GM23338 (cell line): ENCODE data around the gene FAM171A2. TPM values are rescaled to one million over a fixed set of nuclear protein-coding genes. Genes with fewer than 3 reads are reported as not detected.

Experiments used
- ATAC-seq: fragments of 200-7000 bp; cut with Tn5 transposase; 3 replicates; pipeline ENCODE4 v1.9.1; 2020
- DNase-seq: peaks from one replicate; pipeline ENCODE4 v3.0.0-alpha.2; 2015; ENCODE audit warnings: low spot score
- H2AFZ ChIP-seq: fragments of 200-600 bp; sonication (generic); 2 replicates; pipeline ENCODE4 v1.8.0; 2016; ENCODE audit warnings: antibody characterized with exemption, mild to moderate bottlenecking, moderate library complexity
- H3F3A ChIP-seq: fragments of 200-600 bp; sonication (generic); replicated peaks from 2 replicates; pipeline ENCODE4 v1.8.0; 2017; ENCODE audit warnings: antibody characterized with exemption, mixed run types, low read depth
- H3K27ac ChIP-seq: fragments of 200-600 bp; sonication (generic); 2 replicates; pipeline ENCODE4 v1.6.1; 2016; ENCODE audit warnings: low read depth
- H3K27me3 ChIP-seq: fragments of 200-600 bp; sonication (generic); 2 replicates; pipeline ENCODE4 v1.8.0; 2016; ENCODE audit warnings: mild to moderate bottlenecking, mixed run types, moderate library complexity; ENCODE audit not compliant: insufficient read depth
- H3K36me3 ChIP-seq: fragments of 200-600 bp; sonication (generic); 2 replicates; pipeline ENCODE4 v1.8.0; 2016; ENCODE audit warnings: mild to moderate bottlenecking; ENCODE audit not compliant: insufficient read depth
- H3K4me1 ChIP-seq: fragments of 200-600 bp; sonication (generic); 2 replicates; pipeline ENCODE4 v1.8.0; 2016; ENCODE audit warnings: mild to moderate bottlenecking, moderate library complexity; ENCODE audit not compliant: insufficient read depth
- H3K4me2 ChIP-seq: fragments of 200-600 bp; sonication (generic); 2 replicates; pipeline ENCODE4 v1.7.1; 2017; ENCODE audit warnings: mixed run types
- H3K4me3 ChIP-seq: fragments of 200-600 bp; sonication (generic); 2 replicates; pipeline ENCODE4 v1.6.1; 2016; ENCODE audit warnings: mixed run types
- H3K79me2 ChIP-seq: fragments of 200-600 bp; sonication (generic); replicated peaks from 2 replicates; pipeline ENCODE4 v1.8.0; 2017; ENCODE audit warnings: mild to moderate bottlenecking; ENCODE audit not compliant: insufficient read depth
- H3K9me2 ChIP-seq: fragments of 200-600 bp; sonication (generic); 2 replicates; pipeline ENCODE4 v1.8.0; 2017; ENCODE audit not compliant: insufficient read depth
- H4K20me1 ChIP-seq: fragments of 200-600 bp; sonication (generic); replicated peaks from 2 replicates; pipeline ENCODE4 v1.8.0; 2017; ENCODE audit warnings: mild to moderate bottlenecking; ENCODE audit not compliant: insufficient read depth
- H3K27ac Mint-ChIP-seq: 2 replicates; pipeline ENCODE4 v1.8.0; 2020; ENCODE audit warnings: inconsistent platforms, mild to moderate bottlenecking, moderate library complexity, mixed read lengths
- H3K27me3 Mint-ChIP-seq: 3 replicates; pipeline ENCODE4 v1.8.0; 2022; ENCODE audit warnings: low read depth, mild to moderate bottlenecking, moderate library complexity, mixed read lengths, inconsistent platforms; ENCODE audit not compliant: insufficient read depth, poor library complexity
- H3K36me3 Mint-ChIP-seq: 3 replicates; pipeline ENCODE4 v1.8.0; 2021; ENCODE audit warnings: low read depth, mild to moderate bottlenecking, inconsistent platforms, moderate library complexity, mixed read lengths
- H3K4me1 Mint-ChIP-seq: 3 replicates; pipeline ENCODE4 v1.8.0; 2020; ENCODE audit warnings: mild to moderate bottlenecking, inconsistent platforms, mixed read lengths
- H3K4me3 Mint-ChIP-seq: 3 replicates; pipeline ENCODE4 v1.8.0; 2021; ENCODE audit warnings: moderate library complexity, mild to moderate bottlenecking, inconsistent platforms, mixed read lengths
- H3K9me3 Mint-ChIP-seq: 3 replicates; pipeline ENCODE4 v1.8.0; 2020; ENCODE audit warnings: moderate library complexity, mild to moderate bottlenecking, inconsistent platforms, mixed read lengths
- CREB1 ChIP-seq: fragments of 250-450 bp; sonication (Bioruptor Pico); IDR thresholded peaks from 2 replicates; pipeline ENCODE4 v1.5.0; 2020; ENCODE audit warnings: low read depth, mild to moderate bottlenecking, moderate library complexity
- CTCF ChIP-seq, 2 experiments: fragments of 200-600 bp in 1 of 2; sonication (generic) in 1 of 2; conservative IDR thresholded peaks; 2 replicates each; pipeline versions ENCODE4 v1.5.1 to v1.6.1; 2016 to 2017; ENCODE audit warnings: antibody characterized with exemption in 2 of 2, low read depth in 2 of 2, mild to moderate bottlenecking in 2 of 2, moderate library complexity in 1 of 2
- EZH2 ChIP-seq: fragments of 200-600 bp; sonication (generic); IDR thresholded peaks from one replicate; pipeline ENCODE4 v1.8.0; 2017; ENCODE audit warnings: antibody characterized with exemption, mild to moderate bottlenecking, low read depth; ENCODE audit not compliant: unreplicated experiment
- EZH2phosphoT487 ChIP-seq: fragments of 200-600 bp; sonication (generic); IDR thresholded peaks from one replicate; pipeline ENCODE4 v1.8.1; 2018; ENCODE audit warnings: antibody characterized with exemption; ENCODE audit not compliant: unreplicated experiment
- JUNB ChIP-seq: IDR thresholded peaks from one replicate; pipeline ENCODE4 v1.6.1; 2016; ENCODE audit warnings: antibody characterized with exemption; ENCODE audit not compliant: unreplicated experiment
- NANOG ChIP-seq: IDR thresholded peaks from 2 replicates; pipeline ENCODE4 v1.6.1; 2016; ENCODE audit warnings: antibody characterized with exemption, borderline replicate concordance
- POLR2AphosphoS5 ChIP-seq: IDR thresholded peaks from 2 replicates; pipeline ENCODE4 v1.6.1; 2016; ENCODE audit warnings: antibody characterized with exemption, low read depth
- REST ChIP-seq: IDR thresholded peaks from one replicate; pipeline ENCODE4 v1.6.1; 2018; ENCODE audit warnings: antibody characterized with exemption; ENCODE audit not compliant: unreplicated experiment
- STAT1 ChIP-seq: IDR thresholded peaks from one replicate; pipeline ENCODE4 v1.6.1; 2016; ENCODE audit warnings: antibody characterized with exemption; ENCODE audit not compliant: unreplicated experiment
- ZNF114 ChIP-seq: fragments of 250-450 bp; sonication (Bioruptor Pico); IDR thresholded peaks from 2 replicates; pipeline ENCODE4 v1.5.0; 2020; ENCODE audit warnings: mild to moderate bottlenecking, moderate library complexity
- ZNF331 ChIP-seq: fragments of 250-450 bp; sonication (Bioruptor Pico); IDR thresholded peaks from 2 replicates; pipeline ENCODE4 v1.5.0; 2020; ENCODE audit warnings: low read depth, mild to moderate bottlenecking, moderate library complexity
- polyA plus RNA-seq: library from polyadenylated mRNA; unstranded; fragments of >200 nt; fragmentation: Nextera tagmentation; extraction: Ambion mirVana; gene quantifications from 2 replicates; pipeline ENCODE4 v1.2.1, GENCODE V29; 2016
- total RNA-seq: library from RNA; depleted of rRNA; stranded (reverse); fragments of >200 nt; shearing (Covaris generic); gene quantifications from 2 replicates; pipeline ENCODE4 v1.2.3, GENCODE V29; 2014
- TF ChIP-seq, protein P1 (sequence below): IDR thresholded peaks from 2 replicates; pipeline ENCODE4 v1.6.1; 2016; ENCODE audit warnings: antibody characterized with exemption
- TF ChIP-seq, protein P2 (sequence below): fragments of 250-450 bp; sonication (Bioruptor Pico); IDR thresholded peaks from 2 replicates; pipeline ENCODE4 v1.5.0; 2020; ENCODE audit warnings: mild to moderate bottlenecking, moderate library complexity

Gene FAM171A2
- total and polyA plus RNA-seq, 2 experiments from 2014 or later: 4.1 to 35.4 TPM

- no peak overlapping the region for H2AFZ ChIP-seq
- DNase-seq (no peak), ATAC-seq (no peak)
- no peak overlapping the region for H3K4me3 ChIP-seq
- H3K27me3 Mint-ChIP-seq: peaks cover 21% of the 10 kb centered on the region
- H3K79me2 ChIP-seq: peaks cover 4% of the 10 kb centered on the region; the same call in 1 of the 2 replicates
- TF ChIP-seq ZNF331 (CRISPR knock-in tag): no peak
- TF ChIP-seq, protein P1, sequence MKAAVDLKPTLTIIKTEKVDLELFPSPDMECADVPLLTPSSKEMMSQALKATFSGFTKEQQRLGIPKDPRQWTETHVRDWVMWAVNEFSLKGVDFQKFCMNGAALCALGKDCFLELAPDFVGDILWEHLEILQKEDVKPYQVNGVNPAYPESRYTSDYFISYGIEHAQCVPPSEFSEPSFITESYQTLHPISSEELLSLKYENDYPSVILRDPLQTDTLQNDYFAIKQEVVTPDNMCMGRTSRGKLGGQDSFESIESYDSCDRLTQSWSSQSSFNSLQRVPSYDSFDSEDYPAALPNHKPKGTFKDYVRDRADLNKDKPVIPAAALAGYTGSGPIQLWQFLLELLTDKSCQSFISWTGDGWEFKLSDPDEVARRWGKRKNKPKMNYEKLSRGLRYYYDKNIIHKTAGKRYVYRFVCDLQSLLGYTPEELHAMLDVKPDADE: no peak
- TF ChIP-seq JUNB: no peak
- TF ChIP-seq EZH2phosphoT487: no peak
- no peak for TF ChIP-seq ZNF114 (CRISPR knock-in tag)
- TF ChIP-seq CTCF (conservative IDR thresholded peaks at IDR 0.05; ENCODE audit: low read depth in 2 of 2): no peak
- TF ChIP-seq REST: no peak
- TF ChIP-seq CREB1 (CRISPR knock-in tag): no peak
- TF ChIP-seq, protein P2, sequence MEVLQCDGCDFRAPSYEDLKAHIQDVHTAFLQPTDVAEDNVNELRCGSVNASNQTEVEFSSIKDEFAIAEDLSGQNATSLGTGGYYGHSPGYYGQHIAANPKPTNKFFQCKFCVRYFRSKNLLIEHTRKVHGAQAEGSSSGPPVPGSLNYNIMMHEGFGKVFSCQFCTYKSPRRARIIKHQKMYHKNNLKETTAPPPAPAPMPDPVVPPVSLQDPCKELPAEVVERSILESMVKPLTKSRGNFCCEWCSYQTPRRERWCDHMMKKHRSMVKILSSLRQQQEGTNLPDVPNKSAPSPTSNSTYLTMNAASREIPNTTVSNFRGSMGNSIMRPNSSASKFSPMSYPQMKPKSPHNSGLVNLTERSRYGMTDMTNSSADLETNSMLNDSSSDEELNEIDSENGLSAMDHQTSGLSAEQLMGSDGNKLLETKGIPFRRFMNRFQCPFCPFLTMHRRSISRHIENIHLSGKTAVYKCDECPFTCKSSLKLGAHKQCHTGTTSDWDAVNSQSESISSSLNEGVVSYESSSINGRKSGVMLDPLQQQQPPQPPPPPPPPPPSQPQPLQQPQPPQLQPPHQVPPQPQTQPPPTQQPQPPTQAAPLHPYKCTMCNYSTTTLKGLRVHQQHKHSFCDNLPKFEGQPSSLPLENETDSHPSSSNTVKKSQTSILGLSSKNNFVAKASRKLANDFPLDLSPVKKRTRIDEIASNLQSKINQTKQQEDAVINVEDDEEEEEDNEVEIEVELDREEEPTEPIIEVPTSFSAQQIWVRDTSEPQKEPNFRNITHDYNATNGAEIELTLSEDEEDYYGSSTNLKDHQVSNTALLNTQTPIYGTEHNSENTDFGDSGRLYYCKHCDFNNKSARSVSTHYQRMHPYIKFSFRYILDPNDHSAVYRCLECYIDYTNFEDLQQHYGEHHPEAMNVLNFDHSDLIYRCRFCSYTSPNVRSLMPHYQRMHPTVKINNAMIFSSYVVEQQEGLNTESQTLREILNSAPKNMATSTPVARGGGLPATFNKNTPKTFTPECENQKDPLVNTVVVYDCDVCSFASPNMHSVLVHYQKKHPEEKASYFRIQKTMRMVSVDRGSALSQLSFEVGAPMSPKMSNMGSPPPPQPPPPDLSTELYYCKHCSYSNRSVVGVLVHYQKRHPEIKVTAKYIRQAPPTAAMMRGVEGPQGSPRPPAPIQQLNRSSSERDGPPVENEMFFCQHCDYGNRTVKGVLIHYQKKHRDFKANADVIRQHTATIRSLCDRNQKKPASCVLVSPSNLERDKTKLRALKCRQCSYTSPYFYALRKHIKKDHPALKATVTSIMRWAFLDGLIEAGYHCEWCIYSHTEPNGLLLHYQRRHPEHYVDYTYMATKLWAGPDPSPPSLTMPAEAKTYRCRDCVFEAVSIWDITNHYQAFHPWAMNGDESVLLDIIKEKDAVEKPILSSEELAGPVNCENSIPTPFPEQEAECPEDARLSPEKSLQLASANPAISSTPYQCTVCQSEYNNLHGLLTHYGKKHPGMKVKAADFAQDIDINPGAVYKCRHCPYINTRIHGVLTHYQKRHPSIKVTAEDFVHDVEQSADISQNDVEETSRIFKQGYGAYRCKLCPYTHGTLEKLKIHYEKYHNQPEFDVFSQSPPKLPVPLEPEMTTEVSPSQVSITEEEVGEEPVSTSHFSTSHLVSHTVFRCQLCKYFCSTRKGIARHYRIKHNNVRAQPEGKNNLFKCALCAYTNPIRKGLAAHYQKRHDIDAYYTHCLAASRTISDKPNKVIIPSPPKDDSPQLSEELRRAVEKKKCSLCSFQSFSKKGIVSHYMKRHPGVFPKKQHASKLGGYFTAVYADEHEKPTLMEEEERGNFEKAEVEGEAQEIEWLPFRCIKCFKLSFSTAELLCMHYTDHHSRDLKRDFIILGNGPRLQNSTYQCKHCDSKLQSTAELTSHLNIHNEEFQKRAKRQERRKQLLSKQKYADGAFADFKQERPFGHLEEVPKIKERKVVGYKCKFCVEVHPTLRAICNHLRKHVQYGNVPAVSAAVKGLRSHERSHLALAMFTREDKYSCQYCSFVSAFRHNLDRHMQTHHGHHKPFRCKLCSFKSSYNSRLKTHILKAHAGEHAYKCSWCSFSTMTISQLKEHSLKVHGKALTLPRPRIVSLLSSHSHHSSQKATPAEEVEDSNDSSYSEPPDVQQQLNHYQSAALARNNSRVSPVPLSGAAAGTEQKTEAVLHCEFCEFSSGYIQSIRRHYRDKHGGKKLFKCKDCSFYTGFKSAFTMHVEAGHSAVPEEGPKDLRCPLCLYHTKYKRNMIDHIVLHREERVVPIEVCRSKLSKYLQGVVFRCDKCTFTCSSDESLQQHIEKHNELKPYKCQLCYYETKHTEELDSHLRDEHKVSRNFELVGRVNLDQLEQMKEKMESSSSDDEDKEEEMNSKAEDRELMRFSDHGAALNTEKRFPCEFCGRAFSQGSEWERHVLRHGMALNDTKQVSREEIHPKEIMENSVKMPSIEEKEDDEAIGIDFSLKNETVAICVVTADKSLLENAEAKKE (CRISPR knock-in tag): no peak
- TF ChIP-seq POLR2AphosphoS5: no peak
- no peak for TF ChIP-seq EZH2
- TF ChIP-seq STAT1: no peak
- no peak for TF ChIP-seq NANOG
- no peak overlapping the region for H3K27ac Mint-ChIP-seq
- H4K20me1 ChIP-seq: peaks cover 3% of the 10 kb centered on the region; the same call in 1 of the 2 replicates
- H3K9me3 Mint-ChIP-seq: peaks cover 3% of the 10 kb centered on the region; the same call in 1 of the 3 replicates
- peaks cover 12% of the 10 kb centered on the region for H3K4me1 Mint-ChIP-seq
- H3K4me2 ChIP-seq: no peak overlapping the region
- peaks cover 3% of the 10 kb centered on the region; the same call in 1 of the 2 replicates for H3F3A ChIP-seq
- no peak overlapping the region for H3K27ac ChIP-seq
- H3K4me3 Mint-ChIP-seq: no peak overlapping the region
- no peaks in the 10 kb centered on the region for H3K36me3 ChIP-seq
- H3K27me3 ChIP-seq: peaks cover 8% of the 10 kb centered on the region; the same call in 1 of the 2 replicates
- peaks cover 8% of the 10 kb centered on the region; the same call in 2 of the 3 replicates for H3K36me3 Mint-ChIP-seq
- no peaks in the 10 kb centered on the region for H3K9me2 ChIP-seq
- H3K4me1 ChIP-seq: peaks cover 7% of the 10 kb centered on the region; the same call in 1 of the 2 replicates
Observed at GRCh38 chr17:44349553-44350070, 14.0 kb downstream of the FAM171A2 start.
